K562 (cell line): ENCODE measurements around the gene TEX264. TPM values are rescaled to one million over a fixed set of nuclear protein-coding genes. Genes with fewer than 3 reads are reported as not detected.

Experiments used
- ATAC-seq: fragments of 200-7000 bp; cut with Tn5 transposase; 3 replicates; pipeline ENCODE4 v1.9.1; 2020; ENCODE audit warnings: moderate library complexity
- BruUV-seq: library from RNA; stranded (reverse); fragments of 400-500 nt; replicated peaks from 2 replicates; lab custom pipeline; 2021; lab: Mats Ljungman, UMichigan
- CTCF ChIA-PET: fragments of 300-600 bp; formaldehyde crosslinking; extraction: SDS; loops from one replicate; lab custom pipeline; 2021; ENCODE audit warnings: low intra/inter-chr PET ratio; lab: Yijun Ruan, JAX
- POLR2A ChIA-PET: fragments of 300-600, 350-650 bp; sonication (Branson Sonifier 250); formaldehyde crosslinking; extraction: SDS; loops from one replicate; lab custom pipeline; 2021; ENCODE audit warnings: antibody characterized with exemption, inconsistent platforms; lab: Yijun Ruan, JAX
- DNase-seq, 4 experiments: peaks; one replicate each; pipeline versions ENCODE4 v3.0.0 to v3.0.0-alpha.2; 2011 to 2018; ENCODE audit warnings: low spot score in 3 of 4, mixed read lengths in 3 of 4; ENCODE audit errors: extremely low read depth in 1 of 4
- FAIRE-seq: peaks from 2 replicates; lab custom pipeline; 2011; peaks lifted over from hg19 to GRCh38; lab: Jason Lieb, UNC
- H2AFZ ChIP-seq: 2 replicates; pipeline ENCODE4 v1.6.0; 2011; ENCODE audit warnings: low read depth, low read length, control low read depth, inconsistent platforms
- H3K27ac ChIP-seq: fragments of 200-600 bp; 3 replicates; pipeline ENCODE4 v1.8.0; 2011; ENCODE audit warnings: low read depth, mild to moderate bottlenecking, control low read depth, inconsistent platforms, low read length, moderate library complexity, mixed read lengths; ENCODE audit errors: extremely low read depth
- H3K27me3 ChIP-seq, 2 experiments: fragments of 300-600 bp in 1 of 2; 2 replicates in 1 of 2; 3 replicates in 1 of 2; pipeline versions ENCODE4 v1.6.0 to v1.8.0; 2011; ENCODE audit warnings: inconsistent platforms in 2 of 2, low read length in 2 of 2, mild to moderate bottlenecking in 1 of 2, mixed read lengths in 1 of 2, moderate library complexity in 1 of 2; ENCODE audit not compliant: control insufficient read depth in 2 of 2, insufficient read depth in 2 of 2
- H3K36me3 ChIP-seq: fragments of 300-600 bp; 3 replicates; pipeline ENCODE4 v1.8.0; 2011; ENCODE audit warnings: mild to moderate bottlenecking, low read length, inconsistent platforms; ENCODE audit not compliant: control insufficient read depth, insufficient read depth
- H3K4me1 ChIP-seq, 2 experiments: fragments of 200-600 bp in 1 of 2; replicated peaks in 1 of 2; 2 replicates in 1 of 2; 3 replicates in 1 of 2; pipeline versions ENCODE4 v1.5.1 to v1.8.0; 2011; ENCODE audit warnings: inconsistent platforms in 2 of 2, low read length in 2 of 2, mild to moderate bottlenecking in 1 of 2, mixed read lengths in 1 of 2, moderate library complexity in 1 of 2; ENCODE audit not compliant: control insufficient read depth in 2 of 2, insufficient read depth in 2 of 2
- H3K4me2 ChIP-seq: 2 replicates; pipeline ENCODE4 v1.6.1; 2011; ENCODE audit warnings: low read length, control low read depth, inconsistent platforms, mixed read lengths; ENCODE audit not compliant: insufficient read depth
- H3K4me3 ChIP-seq: fragments of 200-600 bp; sonication (generic), shearing (Covaris generic); 2 replicates; pipeline ENCODE4 v1.5.1; 2016; ENCODE audit warnings: control low read depth, inconsistent platforms
- H3K79me2 ChIP-seq: fragments of 200-600 bp; 3 replicates; pipeline ENCODE4 v1.8.0; 2011; ENCODE audit warnings: low read length, inconsistent platforms; ENCODE audit not compliant: control insufficient read depth, insufficient read depth
- H3K9ac ChIP-seq, 2 experiments: 2 replicates each; pipeline versions ENCODE4 v1.6.0 to v1.6.1; 2011; ENCODE audit warnings: low read depth in 2 of 2, low read length in 2 of 2, control low read depth in 1 of 2, inconsistent platforms in 1 of 2, mild to moderate bottlenecking in 1 of 2, mixed read lengths in 1 of 2; ENCODE audit not compliant: insufficient read depth in 1 of 2
- H3K9me1 ChIP-seq: one replicate; pipeline ENCODE4 v1.6.0; 2011; ENCODE audit warnings: inconsistent platforms, mild to moderate bottlenecking, low read length, moderate library complexity; ENCODE audit not compliant: control insufficient read depth, insufficient read depth
- H3K9me3 ChIP-seq: replicated peaks from 2 replicates; pipeline ENCODE4 v1.5.1; 2011; ENCODE audit warnings: low read depth, low read length, inconsistent platforms; ENCODE audit not compliant: control insufficient read depth, insufficient read depth
- H4K20me1 ChIP-seq: replicated peaks from 2 replicates; pipeline ENCODE4 v1.6.1; 2011; ENCODE audit warnings: low read length, inconsistent platforms, mixed read lengths; ENCODE audit not compliant: control insufficient read depth, insufficient read depth
- E2F4 ChIP-seq: sonication (generic); formaldehyde crosslinking; IDR thresholded peaks from 2 replicates; pipeline ENCODE4 v1.8.0; 2022; ENCODE audit warnings: mild to moderate bottlenecking, low read depth, missing genetic modification reagents
- ILF3 ChIP-seq: fragments of 450-650 bp; IDR thresholded peaks from 2 replicates; pipeline ENCODE4 v1.6.1; 2018; ENCODE audit warnings: antibody characterized with exemption, mild to moderate bottlenecking, moderate library complexity, borderline replicate concordance
- MIER1 ChIP-seq: fragments of 450-650 bp; IDR thresholded peaks from 2 replicates; pipeline ENCODE4 v1.6.1; 2016; ENCODE audit warnings: antibody characterized with exemption, mild to moderate bottlenecking, low read depth
- SMC3 ChIP-seq: conservative IDR thresholded peaks from 2 replicates; pipeline ENCODE4 v1.6.1; 2011; ENCODE audit warnings: low read depth, low read length, improper control_type of control experiment; ENCODE audit not compliant: insufficient read depth
- WGBS: fragments of 100-300 bp; shearing (Covaris generic); methylation state at CpG from one replicate; pipeline ENCODE4 v1.1.6; 2016; ENCODE audit warnings: low coverage, mixed read lengths; ENCODE audit not compliant: insufficient coverage; ENCODE audit errors: missing lambda C conversion rate; 5-methylcytosine and 5-hydroxymethylcytosine counted together
- in situ Hi-C: fragments of 300-500 bp; cut with MboI; formaldehyde crosslinking; loops from 4 replicates; pipeline ENCODE4 v1.15.0; 2018; ENCODE audit warnings: inconsistent platforms, mixed read lengths
- intact Hi-C: fragments of 100-400 bp; cut with micrococcal nuclease; formaldehyde crosslinking; loops from 2 replicates; pipeline ENCODE4 v1.14.2; 2022
- polyA plus RNA-seq, 8 experiments: library from polyadenylated mRNA; depleted of rRNA in 4 of 8; stranded (reverse) in 5 of 8; unstranded in 3 of 8; fragments of >200 nt; fragmentation: Nextera tagmentation in 2 of 8; fragmentation: Illumina TruSeq in 1 of 8; extraction: Ambion mirVana in 2 of 8; extraction: Trizol in 1 of 8; gene quantifications; 2 replicates each; pipeline versions ENCODE4 v1.2.1 to v1.2.3, GENCODE V29; 2011 to 2014; ENCODE audit warnings: inconsistent platforms in 1 of 8, missing spikeins in 1 of 8
- total RNA-seq, 7 experiments: library from RNA; depleted of rRNA in 6 of 7; stranded (reverse); fragments of >200 nt in 6 of 7; fragmentation: Illumina TruSeq in 2 of 7; extraction: Trizol in 2 of 7; gene quantifications; 2 replicates each; pipeline versions ENCODE4 v1.2.1 to v1.2.3, GENCODE V29; 2011 to 2021; ENCODE audit warnings: low replicate concordance in 1 of 7
- TF ChIP-seq, protein P1 (sequence below): fragments of 450-650 bp; IDR thresholded peaks from 2 replicates; pipeline ENCODE4 v1.6.1; 2016; ENCODE audit warnings: low read depth
- TF ChIP-seq, protein P2 (sequence below): fragments of 450-650 bp; IDR thresholded peaks from 2 replicates; pipeline ENCODE4 v1.6.1; 2018; ENCODE audit warnings: mild to moderate bottlenecking, low read depth; ENCODE audit not compliant: partially characterized antibody
- TF ChIP-seq, protein P3 (sequence below): fragments of 450-650 bp; IDR thresholded peaks from 2 replicates; pipeline ENCODE4 v1.6.1; 2016; ENCODE audit warnings: mild to moderate bottlenecking

The TEX264 gene
- total and polyA plus RNA-seq, 9 of the 15 experiments (the other 6 are each of a cell fraction or from before 2014, with no cell fraction given): 4.1 to 47.0 (median 31.0) TPM

DNA sequence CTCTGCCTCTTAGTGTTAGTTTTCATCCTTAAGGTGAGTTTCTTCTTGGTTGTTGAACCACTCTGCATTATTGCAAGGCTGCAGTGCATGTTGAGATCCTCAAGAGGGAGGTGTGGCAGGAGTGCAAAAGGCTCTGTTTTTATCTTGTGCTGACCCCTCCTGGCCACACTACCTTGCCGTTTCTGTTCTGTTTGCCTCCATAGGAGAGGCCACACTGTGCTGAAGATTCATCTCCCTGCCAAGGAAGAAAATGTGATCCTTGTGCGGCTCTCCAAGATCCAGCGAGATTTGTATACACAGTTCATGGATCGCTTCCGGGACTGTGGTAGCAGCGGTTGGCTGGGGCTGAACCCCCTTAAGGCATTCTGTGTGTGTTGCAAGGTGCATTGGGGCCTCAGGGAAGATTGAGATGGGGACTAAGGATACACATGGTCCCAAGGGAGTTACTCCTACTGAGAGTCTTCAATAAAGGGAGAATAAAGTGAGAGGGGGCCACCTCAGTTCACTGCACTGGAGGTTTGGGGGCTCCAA, 33.0 kb upstream of the TEX264 start:
- Histone ChIP-seq H3K9me3 (no peaks in the 10 kb centered on the region), H3K9ac (no peak overlapping the region), H3K79me2 (no peaks in the 10 kb centered on the region), H3K4me3 (no peak overlapping the region), H3K4me1 (no peaks in the 10 kb centered on the region), H2AFZ (no peak overlapping the region), H4K20me1 (no peaks in the 10 kb centered on the region), H3K27ac (no peak overlapping the region), H3K36me3 (peaks cover 66% of the 10 kb centered on the region; the same call in 2 of the 3 replicates), H3K4me2 (no peak overlapping the region), H3K9me1 (peaks cover 3% of the 10 kb centered on the region), H3K27me3 (no peaks in the 10 kb centered on the region)
- CTCF ChIA-PET: interaction anchor here (0.6 to 2.1 kb wide), 5 partner anchors 11 to 138 kb away, joined by 3 to 18 read pairs (median 6); partner anchors contain the start of gene DCAF1
- intact Hi-C loops: loop anchor here (1.0 kb wide), 2 partner anchors 31 to 136 kb away; no protein-coding TSS in a partner anchor
- no TSS peak for BruUV-seq
- DNase-seq: peak; percentile 69 to 73 (median 72)
- peak; percentile 84 for FAIRE-seq
- POLR2A ChIA-PET: no interaction called here
- 61% methylated on average over 6 of the region's 6 CpGs for WGBS
- in situ Hi-C loops: loop anchor here (5.0 kb wide), 1 partner anchor 136 kb away; the partner anchor contains the start of gene DCAF1
- ATAC-seq: peak; percentile 99
- TF ChIP-seq MIER1 (no peak), SMC3 (peak; percentile 74), E2F4 (no peak), ILF3 (no peak)
- TF ChIP-seq, protein P1, sequence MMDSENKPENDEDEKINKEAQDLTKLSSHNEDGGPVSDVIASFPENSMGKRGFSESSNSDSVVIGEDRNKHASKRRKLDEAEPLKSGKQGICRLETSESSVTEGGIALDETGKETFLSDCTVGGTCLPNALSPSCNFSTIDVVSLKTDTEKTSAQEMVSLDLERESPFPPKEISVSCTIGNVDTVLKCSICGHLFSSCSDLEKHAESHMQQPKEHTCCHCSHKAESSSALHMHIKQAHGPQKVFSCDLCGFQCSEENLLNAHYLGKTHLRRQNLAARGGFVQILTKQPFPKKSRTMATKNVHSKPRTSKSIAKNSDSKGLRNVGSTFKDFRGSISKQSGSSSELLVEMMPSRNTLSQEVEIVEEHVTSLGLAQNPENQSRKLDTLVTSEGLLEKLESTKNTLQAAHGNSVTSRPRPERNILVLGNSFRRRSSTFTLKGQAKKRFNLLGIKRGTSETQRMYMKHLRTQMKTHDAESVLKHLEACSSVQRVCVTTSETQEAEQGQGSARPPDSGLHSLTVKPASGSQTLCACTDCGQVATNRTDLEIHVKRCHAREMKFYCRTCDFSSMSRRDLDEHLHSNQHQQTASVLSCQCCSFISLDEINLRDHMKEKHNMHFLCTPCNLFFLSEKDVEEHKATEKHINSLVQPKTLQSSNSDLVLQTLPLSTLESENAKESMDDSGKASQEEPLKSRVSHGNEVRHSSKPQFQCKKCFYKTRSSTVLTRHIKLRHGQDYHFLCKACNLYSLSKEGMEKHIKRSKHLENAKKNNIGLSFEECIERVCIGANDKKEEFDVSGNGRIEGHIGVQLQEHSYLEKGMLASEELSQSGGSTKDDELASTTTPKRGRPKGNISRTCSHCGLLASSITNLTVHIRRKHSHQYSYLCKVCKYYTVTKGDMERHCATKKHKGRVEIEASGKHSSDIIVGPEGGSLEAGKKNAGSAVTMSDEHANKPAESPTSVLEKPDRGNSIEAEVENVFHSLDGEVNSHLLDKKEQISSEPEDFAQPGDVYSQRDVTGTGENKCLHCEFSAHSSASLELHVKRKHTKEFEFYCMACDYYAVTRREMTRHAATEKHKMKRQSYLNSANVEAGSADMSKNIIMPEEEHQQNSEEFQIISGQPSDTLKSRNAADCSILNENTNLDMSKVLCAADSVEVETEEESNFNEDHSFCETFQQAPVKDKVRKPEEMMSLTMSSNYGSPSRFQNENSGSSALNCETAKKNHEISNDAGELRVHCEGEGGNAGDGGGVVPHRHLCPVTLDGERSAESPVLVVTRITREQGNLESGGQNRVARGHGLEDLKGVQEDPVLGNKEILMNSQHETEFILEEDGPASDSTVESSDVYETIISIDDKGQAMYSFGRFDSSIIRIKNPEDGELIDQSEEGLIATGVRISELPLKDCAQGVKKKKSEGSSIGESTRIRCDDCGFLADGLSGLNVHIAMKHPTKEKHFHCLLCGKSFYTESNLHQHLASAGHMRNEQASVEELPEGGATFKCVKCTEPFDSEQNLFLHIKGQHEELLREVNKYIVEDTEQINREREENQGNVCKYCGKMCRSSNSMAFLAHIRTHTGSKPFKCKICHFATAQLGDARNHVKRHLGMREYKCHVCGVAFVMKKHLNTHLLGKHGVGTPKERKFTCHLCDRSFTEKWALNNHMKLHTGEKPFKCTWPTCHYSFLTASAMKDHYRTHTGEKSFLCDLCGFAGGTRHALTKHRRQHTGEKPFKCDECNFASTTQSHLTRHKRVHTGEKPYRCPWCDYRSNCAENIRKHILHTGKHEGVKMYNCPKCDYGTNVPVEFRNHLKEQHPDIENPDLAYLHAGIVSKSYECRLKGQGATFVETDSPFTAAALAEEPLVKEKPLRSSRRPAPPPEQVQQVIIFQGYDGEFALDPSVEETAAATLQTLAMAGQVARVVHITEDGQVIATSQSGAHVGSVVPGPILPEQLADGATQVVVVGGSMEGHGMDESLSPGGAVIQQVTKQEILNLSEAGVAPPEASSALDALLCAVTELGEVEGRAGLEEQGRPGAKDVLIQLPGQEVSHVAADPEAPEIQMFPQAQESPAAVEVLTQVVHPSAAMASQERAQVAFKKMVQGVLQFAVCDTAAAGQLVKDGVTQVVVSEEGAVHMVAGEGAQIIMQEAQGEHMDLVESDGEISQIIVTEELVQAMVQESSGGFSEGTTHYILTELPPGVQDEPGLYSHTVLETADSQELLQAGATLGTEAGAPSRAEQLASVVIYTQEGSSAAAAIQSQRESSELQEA: peak; percentile 44; the same call in 1 of the 2 replicates
- TF ChIP-seq, protein P2, sequence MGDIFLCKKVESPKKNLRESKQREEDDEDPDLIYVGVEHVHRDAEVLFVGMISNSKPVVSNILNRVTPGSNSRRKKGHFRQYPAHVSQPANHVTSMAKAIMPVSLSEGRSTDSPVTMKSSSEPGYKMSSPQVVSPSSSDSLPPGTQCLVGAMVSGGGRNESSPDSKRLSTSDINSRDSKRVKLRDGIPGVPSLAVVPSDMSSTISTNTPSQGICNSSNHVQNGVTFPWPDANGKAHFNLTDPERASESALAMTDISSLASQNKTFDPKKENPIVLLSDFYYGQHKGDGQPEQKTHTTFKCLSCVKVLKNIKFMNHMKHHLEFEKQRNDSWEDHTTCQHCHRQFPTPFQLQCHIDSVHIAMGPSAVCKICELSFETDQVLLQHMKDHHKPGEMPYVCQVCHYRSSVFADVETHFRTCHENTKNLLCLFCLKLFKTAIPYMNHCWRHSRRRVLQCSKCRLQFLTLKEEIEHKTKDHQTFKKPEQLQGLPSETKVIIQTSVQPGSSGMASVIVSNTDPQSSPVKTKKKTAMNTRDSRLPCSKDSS: no peak
- TF ChIP-seq, protein P3, sequence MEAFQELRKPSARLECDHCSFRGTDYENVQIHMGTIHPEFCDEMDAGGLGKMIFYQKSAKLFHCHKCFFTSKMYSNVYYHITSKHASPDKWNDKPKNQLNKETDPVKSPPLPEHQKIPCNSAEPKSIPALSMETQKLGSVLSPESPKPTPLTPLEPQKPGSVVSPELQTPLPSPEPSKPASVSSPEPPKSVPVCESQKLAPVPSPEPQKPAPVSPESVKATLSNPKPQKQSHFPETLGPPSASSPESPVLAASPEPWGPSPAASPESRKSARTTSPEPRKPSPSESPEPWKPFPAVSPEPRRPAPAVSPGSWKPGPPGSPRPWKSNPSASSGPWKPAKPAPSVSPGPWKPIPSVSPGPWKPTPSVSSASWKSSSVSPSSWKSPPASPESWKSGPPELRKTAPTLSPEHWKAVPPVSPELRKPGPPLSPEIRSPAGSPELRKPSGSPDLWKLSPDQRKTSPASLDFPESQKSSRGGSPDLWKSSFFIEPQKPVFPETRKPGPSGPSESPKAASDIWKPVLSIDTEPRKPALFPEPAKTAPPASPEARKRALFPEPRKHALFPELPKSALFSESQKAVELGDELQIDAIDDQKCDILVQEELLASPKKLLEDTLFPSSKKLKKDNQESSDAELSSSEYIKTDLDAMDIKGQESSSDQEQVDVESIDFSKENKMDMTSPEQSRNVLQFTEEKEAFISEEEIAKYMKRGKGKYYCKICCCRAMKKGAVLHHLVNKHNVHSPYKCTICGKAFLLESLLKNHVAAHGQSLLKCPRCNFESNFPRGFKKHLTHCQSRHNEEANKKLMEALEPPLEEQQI: no peak
